ENCODE data around the gene KRTAP21-3. TPM values are rescaled to one million over a fixed set of nuclear protein-coding genes. Genes with fewer than 3 reads are reported as not detected.

Gene KRTAP21-3
- total RNA-seq, 1 donor from 2014 or later = not detected

Other genes starting within 250 kb of the KRTAP21-3 start
- gene KRTAP19-1, start 238.4 kb downstream of the KRTAP21-3 start, total RNA-seq = not detected in 2 replicates
- gene KRTAP19-2, start 231.3 kb downstream of the KRTAP21-3 start, total RNA-seq = not detected in 2 replicates
- gene KRTAP19-3, start 226.8 kb downstream of the KRTAP21-3 start, total RNA-seq = not detected in 2 replicates
- not detected in 2 replicates for gene KRTAP19-4, start 221.6 kb downstream of the KRTAP21-3 start, total RNA-seq
- gene KRTAP19-5, start 216.6 kb downstream of the KRTAP21-3 start, total RNA-seq = not detected in 2 replicates
- gene KRTAP19-6, start 176.9 kb downstream of the KRTAP21-3 start, total RNA-seq = not detected in 2 replicates
- gene KRTAP19-7, start 157.5 kb downstream of the KRTAP21-3 start, total RNA-seq = not detected in 2 replicates
- not detected in 2 replicates for gene KRTAP22-2, start 128.4 kb downstream of the KRTAP21-3 start, total RNA-seq
- gene KRTAP6-3, start 126.3 kb downstream of the KRTAP21-3 start, total RNA-seq = not detected in 2 replicates
- gene KRTAP6-2, start 119.9 kb downstream of the KRTAP21-3 start, total RNA-seq = not detected in 2 replicates
- gene KRTAP22-1, start 117.7 kb downstream of the KRTAP21-3 start, total RNA-seq = not detected in 2 replicates
- not detected in 2 replicates for gene KRTAP6-1, start 104.8 kb downstream of the KRTAP21-3 start, total RNA-seq
- gene KRTAP20-1, start 102.4 kb downstream of the KRTAP21-3 start, total RNA-seq = not detected in 2 replicates
- gene KRTAP20-4, start 98.2 kb downstream of the KRTAP21-3 start, total RNA-seq = not detected in 2 replicates
- not detected in 2 replicates for gene KRTAP20-2, start 83.6 kb downstream of the KRTAP21-3 start, total RNA-seq
- gene KRTAP20-3, start 75.9 kb downstream of the KRTAP21-3 start, total RNA-seq = not detected in 2 replicates
- not detected in 2 replicates for gene KRTAP21-2, start 28.5 kb upstream of the KRTAP21-3 start, total RNA-seq
- gene KRTAP21-1, start 36.7 kb upstream of the KRTAP21-3 start, total RNA-seq = not detected in 2 replicates
- not detected in 2 replicates for gene KRTAP8-1, start 94.5 kb upstream of the KRTAP21-3 start, total RNA-seq
- not detected in 2 replicates for gene KRTAP7-1, start 111.0 kb upstream of the KRTAP21-3 start, total RNA-seq
- not detected in 2 replicates for gene KRTAP11-1, start 162.8 kb upstream of the KRTAP21-3 start, total RNA-seq